Ascending aorta (tissue), 2 donors: ENCODE data around the gene HNRNPUL2. TPM values are rescaled to one million over a fixed set of nuclear protein-coding genes. Genes with fewer than 3 reads are reported as not detected.

ENCODE experiments used
- DNase-seq, 2 donors: peaks; one replicate each; pipeline ENCODE4 v3.0.0-alpha.2; 2019; ENCODE audit warnings: low spot score in 2 of 2
- H3K27ac ChIP-seq, 2 donors: fragments of 200-600 bp; sonication (generic); one replicate each; pipeline ENCODE4 v1.5.1; 2016 to 2017; ENCODE audit warnings: mild to moderate bottlenecking in 1 of 2
- H3K27me3 ChIP-seq: fragments of 200-600 bp; sonication (generic); one replicate; pipeline ENCODE4 v1.5.1; 2017
- H3K36me3 ChIP-seq, 2 donors: fragments of 200-600 bp; sonication (generic); one replicate each; pipeline ENCODE4 v1.5.1; 2016
- H3K4me1 ChIP-seq, 2 donors: fragments of 200-600 bp; sonication (generic); one replicate each; pipeline ENCODE4 v1.5.1; 2016 to 2017; ENCODE audit warnings: mild to moderate bottlenecking in 1 of 2
- H3K4me3 ChIP-seq, 2 donors: fragments of 200-600 bp; sonication (generic); one replicate each; pipeline ENCODE4 v1.5.1; 2016 to 2017; ENCODE audit warnings: mild to moderate bottlenecking in 1 of 2
- H3K9me3 ChIP-seq, 2 donors: fragments of 200-600 bp; sonication (generic); one replicate each; pipeline ENCODE4 v1.5.1; 2016
- intact Hi-C: fragments of 100-400 bp; cut with DNase I; formaldehyde crosslinking; loops from one replicate; pipeline ENCODE4 v1.15.1; 2023
- total RNA-seq: library from RNA; depleted of rRNA; stranded (reverse); fragments of >200 nt; gene quantifications from one replicate; pipeline ENCODE4 v1.1.0, GENCODE V29; 2016
- TF ChIP-seq, protein P1 (sequence below), 3 experiments: fragments of 200-600 bp in 2 of 3; fragments of 450-650 bp in 1 of 3; sonication (generic) in 2 of 3; IDR thresholded peaks; one replicate each; pipeline ENCODE4 v1.5.1; 2016 to 2019; ENCODE audit warnings: antibody characterized with exemption in 3 of 3, mild to moderate bottlenecking in 1 of 3, moderate library complexity in 1 of 3

Gene HNRNPUL2
- total RNA-seq, 1 donor from 2014 or later, result 14.6 TPM

GRCh38 chr11:62724171-62724570 is 3.1 kb downstream of the HNRNPUL2 start:
- H3K27me3 ChIP-seq, result no peaks in the 10 kb centered on the region
- peaks cover 45 to 56% of the 10 kb centered on the region in 2 donors for H3K36me3 ChIP-seq
- peaks cover 0 to 20% of the 10 kb centered on the region in 2 donors for H3K4me1 ChIP-seq
- TF ChIP-seq, protein P1, sequence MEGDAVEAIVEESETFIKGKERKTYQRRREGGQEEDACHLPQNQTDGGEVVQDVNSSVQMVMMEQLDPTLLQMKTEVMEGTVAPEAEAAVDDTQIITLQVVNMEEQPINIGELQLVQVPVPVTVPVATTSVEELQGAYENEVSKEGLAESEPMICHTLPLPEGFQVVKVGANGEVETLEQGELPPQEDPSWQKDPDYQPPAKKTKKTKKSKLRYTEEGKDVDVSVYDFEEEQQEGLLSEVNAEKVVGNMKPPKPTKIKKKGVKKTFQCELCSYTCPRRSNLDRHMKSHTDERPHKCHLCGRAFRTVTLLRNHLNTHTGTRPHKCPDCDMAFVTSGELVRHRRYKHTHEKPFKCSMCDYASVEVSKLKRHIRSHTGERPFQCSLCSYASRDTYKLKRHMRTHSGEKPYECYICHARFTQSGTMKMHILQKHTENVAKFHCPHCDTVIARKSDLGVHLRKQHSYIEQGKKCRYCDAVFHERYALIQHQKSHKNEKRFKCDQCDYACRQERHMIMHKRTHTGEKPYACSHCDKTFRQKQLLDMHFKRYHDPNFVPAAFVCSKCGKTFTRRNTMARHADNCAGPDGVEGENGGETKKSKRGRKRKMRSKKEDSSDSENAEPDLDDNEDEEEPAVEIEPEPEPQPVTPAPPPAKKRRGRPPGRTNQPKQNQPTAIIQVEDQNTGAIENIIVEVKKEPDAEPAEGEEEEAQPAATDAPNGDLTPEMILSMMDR (IDR thresholded peaks at IDR 0.05), result no peak
- no peaks in the 10 kb centered on the region for H3K9me3 ChIP-seq
- DNase-seq, result no peak
- no peak overlapping the region for H3K27ac ChIP-seq
- intact Hi-C loops, result no loop called here
- H3K4me3 ChIP-seq, result peak overlapping the region; percentile 98 to 99

DNA sequence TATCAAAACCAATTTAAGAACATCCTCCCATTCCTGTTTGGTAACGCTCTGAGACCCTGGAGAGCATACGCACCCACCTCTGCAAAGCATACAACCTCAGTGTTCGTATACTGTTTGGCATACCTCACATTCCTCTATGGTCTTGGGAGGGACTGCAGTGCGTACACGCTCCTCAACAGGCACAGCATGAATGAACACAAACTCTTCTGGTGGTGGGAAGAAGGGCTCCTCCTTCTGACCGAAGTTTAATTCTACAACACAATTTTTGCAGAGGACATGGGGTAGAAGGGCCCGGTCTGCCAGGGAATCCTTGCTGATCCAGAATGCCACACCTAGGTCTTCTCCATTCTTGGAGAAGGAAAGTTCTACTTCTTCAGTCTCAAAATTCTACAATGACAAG is 5.3 kb downstream of the HNRNPUL2 start:
- H3K9me3 ChIP-seq, result no peaks in the 10 kb centered on the region
- no peak overlapping the region for H3K27ac ChIP-seq
- TF ChIP-seq, protein P1 (IDR thresholded peaks at IDR 0.05), result no peak
- H3K4me3 ChIP-seq, result no peak overlapping the region
- H3K4me1 ChIP-seq, result peaks cover 0 to 19% of the 10 kb centered on the region in 2 donors
- intact Hi-C loops, result no loop called here
- H3K36me3 ChIP-seq, result peaks cover 65 to 78% of the 10 kb centered on the region in 2 donors
- no peak for DNase-seq
- no peaks in the 10 kb centered on the region for H3K27me3 ChIP-seq

DNA sequence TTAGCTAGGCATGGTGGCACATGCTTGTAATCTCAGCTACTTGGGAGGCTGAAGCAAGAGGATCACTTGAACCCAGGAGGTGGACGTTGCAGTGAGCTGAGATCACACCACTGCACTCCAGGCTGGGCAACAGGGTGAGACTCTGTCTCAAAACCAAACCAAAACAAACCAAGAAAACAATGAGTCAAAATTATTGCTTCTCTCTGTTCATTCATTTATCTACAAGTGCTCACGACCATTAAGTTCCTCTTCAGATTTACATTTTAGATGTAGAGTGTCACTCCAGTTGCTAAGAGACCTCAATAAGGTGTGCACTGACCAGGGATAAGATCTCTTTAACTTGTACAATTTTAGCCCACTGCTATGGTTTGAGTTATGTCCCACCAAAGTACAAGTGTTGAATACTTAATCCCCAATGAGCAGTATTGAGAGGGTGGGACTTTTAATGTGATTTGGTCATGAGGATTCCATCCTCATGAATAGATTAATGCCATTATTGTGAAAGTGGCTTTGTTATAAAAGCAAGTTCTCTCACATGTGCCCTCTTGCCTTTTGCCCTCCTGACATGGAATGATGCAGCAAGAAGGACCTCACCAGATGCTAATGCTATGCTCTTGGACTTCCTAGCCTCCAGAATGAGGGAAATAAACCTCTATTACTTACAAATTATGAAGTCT is 7.8 kb downstream of the HNRNPUL2 start:
- H3K27me3 ChIP-seq, result no peaks in the 10 kb centered on the region
- H3K9me3 ChIP-seq, result no peaks in the 10 kb centered on the region
- DNase-seq, result no peak
- TF ChIP-seq, protein P1 (IDR thresholded peaks at IDR 0.05), result no peak
- H3K36me3 ChIP-seq, result peaks cover 90 to 100% of the 10 kb centered on the region in 2 donors
- intact Hi-C loops, result no loop called here
- no peak overlapping the region for H3K27ac ChIP-seq
- H3K4me1 ChIP-seq, result peaks cover 0 to 6% of the 10 kb centered on the region in 2 donors
- H3K4me3 ChIP-seq, result no peak overlapping the region

DNA sequence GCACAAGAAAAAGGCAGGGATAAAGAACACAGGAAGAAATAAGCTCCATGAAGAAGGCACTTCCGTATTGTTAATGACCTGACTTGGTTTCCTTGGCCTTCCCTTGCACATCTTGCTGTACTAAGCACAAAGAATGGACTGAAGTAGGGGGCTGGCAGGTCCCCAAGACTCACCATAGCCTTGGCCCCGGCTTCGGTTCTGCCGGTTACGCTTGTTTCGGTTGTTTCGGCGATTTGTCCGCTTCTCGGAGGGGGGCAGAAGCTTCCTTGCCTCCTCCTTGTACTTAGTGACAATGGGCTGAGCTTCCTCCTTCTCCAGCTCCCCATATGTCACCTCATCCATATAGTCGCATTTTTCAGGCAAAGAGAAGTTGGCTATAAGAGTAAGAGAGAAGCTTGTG is 10.4 kb downstream of the HNRNPUL2 start:
- Histone ChIP-seq H3K4me1 (no peaks in the 10 kb centered on the region), H3K36me3 (peaks cover 90 to 99% of the 10 kb centered on the region in 2 donors), H3K27ac (no peak overlapping the region), H3K27me3 (no peaks in the 10 kb centered on the region), H3K4me3 (no peak overlapping the region), H3K9me3 (no peaks in the 10 kb centered on the region)
- DNase-seq, result no peak
- intact Hi-C loops, result no loop called here
- TF ChIP-seq, protein P1 (IDR thresholded peaks at IDR 0.05), result no peak

- H3K27ac ChIP-seq, result no peak overlapping the region
- TF ChIP-seq, protein P1 (IDR thresholded peaks at IDR 0.05), result no peak
- intact Hi-C loops, result no loop called here
- H3K4me1 ChIP-seq, result no peaks in the 10 kb centered on the region
- H3K27me3 ChIP-seq, result no peaks in the 10 kb centered on the region
- no peak for DNase-seq
- H3K4me3 ChIP-seq, result no peak overlapping the region
- peaks cover 89 to 97% of the 10 kb centered on the region in 2 donors for H3K36me3 ChIP-seq
- no peaks in the 10 kb centered on the region for H3K9me3 ChIP-seq
Measured at GRCh38 chr11:62716206-62716605, 11.1 kb downstream of the HNRNPUL2 start.
